GM18505 (cell line): ENCODE measurements around the gene DGKH.
"Not testable (repeated sequence)": the region's sequence is repeated elsewhere in the genome, so short reads cannot be mapped to it uniquely, and the experiment has no call there.

Experiments used
- ATAC-seq: cut with Tn5 transposase; IDR thresholded peaks from one replicate; pipeline ENCODE4 v1.9.1; 2021; ENCODE audit not compliant: unreplicated experiment
- POLR2A ChIP-seq: IDR thresholded peaks from 4 replicates; pipeline ENCODE4 v1.6.1; 2011; ENCODE audit warnings: borderline replicate concordance; ENCODE audit not compliant: insufficient read depth, insufficient read length; ENCODE audit errors: extremely low read depth

DGKH gene

GRCh38 chr13:42068886-42069285, 20.4 kb downstream of the DGKH start:
- TF ChIP-seq POLR2A: no peak
- no peak for ATAC-seq

GRCh38 chr13:42070599-42070998, 22.2 kb downstream of the DGKH start:
- not testable (repeated sequence) for ATAC-seq

- not testable (repeated sequence) for ATAC-seq
These were observed 22.7 kb downstream of the DGKH start for GRCh38 chr13:42071179-42071578.

GRCh38 chr13:42071672-42072419, 23.4 kb downstream of the DGKH start:
- TF ChIP-seq POLR2A: no peak
- ATAC-seq: no peak

- no peak for ATAC-seq
- TF ChIP-seq POLR2A: no peak
These were observed 25.2 kb downstream of the DGKH start for GRCh38 chr13:42073683-42074082.

- no peak for ATAC-seq
- no peak for TF ChIP-seq POLR2A
These were observed 27.1 kb downstream of the DGKH start for GRCh38 chr13:42075517-42075916.

GRCh38 chr13:42076309-42076713, 27.9 kb downstream of the DGKH start:
- no peak for ATAC-seq
- no peak for TF ChIP-seq POLR2A

GRCh38 chr13:42078128-42078808, 29.8 kb downstream of the DGKH start:
- no peak for ATAC-seq

GRCh38 chr13:42083138-42083770, 34.8 kb downstream of the DGKH start:
- no peak for TF ChIP-seq POLR2A

More at GRCh38 chr13:42078128-42078808, 29.8 kb downstream of the DGKH start:
- TF ChIP-seq POLR2A: no peak

GRCh38 chr13:42084722-42085121, 36.3 kb downstream of the DGKH start:
- no peak for TF ChIP-seq POLR2A

More at GRCh38 chr13:42083138-42083770, 34.8 kb downstream of the DGKH start:
- no peak for ATAC-seq

GRCh38 chr13:42086582-42086981, 38.1 kb downstream of the DGKH start:
- ATAC-seq: no peak
- TF ChIP-seq POLR2A: no peak

More at GRCh38 chr13:42084722-42085121, 36.3 kb downstream of the DGKH start:
- no peak for ATAC-seq

GRCh38 chr13:42094516-42095040, 46.1 kb downstream of the DGKH start:
- no peak for ATAC-seq
- no peak for TF ChIP-seq POLR2A

GRCh38 chr13:42096222-42096621, 47.8 kb downstream of the DGKH start:
- not testable (repeated sequence) for ATAC-seq
